HuH-7.5 (cell line): ENCODE data around the gene BTC.
A peak's percentile ranks its signal among the peaks of the same experiment; 100 is the strongest.
"Not testable (repeated sequence)": the region's sequence is repeated elsewhere in the genome, so short reads cannot be mapped to it uniquely, and the experiment has no call there.

Source experiments
- DNase-seq: peaks from one replicate; pipeline ENCODE4 v3.0.0; 2011; ENCODE audit warnings: low spot score

BTC gene

DNA sequence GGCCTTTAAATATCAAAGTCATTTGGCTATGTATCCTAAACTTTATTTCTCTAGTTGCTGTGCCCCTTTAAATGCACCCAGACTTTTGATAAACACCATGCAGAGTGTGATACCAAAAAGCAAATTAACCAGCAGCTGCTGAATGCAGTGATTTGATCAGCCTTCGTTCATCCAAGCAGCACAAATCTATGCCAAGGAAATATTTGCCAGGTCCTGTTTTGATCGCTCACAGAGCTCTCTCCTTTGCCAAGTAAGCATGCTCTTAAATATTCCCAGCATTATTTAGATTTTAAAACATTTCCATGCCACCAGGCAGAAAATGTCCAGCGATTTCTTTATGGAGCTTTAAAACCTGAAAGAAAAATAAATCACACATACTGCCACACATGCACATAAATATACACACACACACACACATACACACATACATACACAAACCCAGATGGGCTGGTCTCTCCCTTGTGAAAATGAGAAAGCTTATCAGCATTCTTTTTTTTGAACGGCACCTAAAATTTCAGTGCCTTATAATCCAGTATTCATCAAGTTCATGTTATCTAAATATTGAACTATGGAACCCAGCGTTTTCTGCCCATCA lies 35.7 kb downstream of the BTC start:
- no peak for DNase-seq

DNA sequence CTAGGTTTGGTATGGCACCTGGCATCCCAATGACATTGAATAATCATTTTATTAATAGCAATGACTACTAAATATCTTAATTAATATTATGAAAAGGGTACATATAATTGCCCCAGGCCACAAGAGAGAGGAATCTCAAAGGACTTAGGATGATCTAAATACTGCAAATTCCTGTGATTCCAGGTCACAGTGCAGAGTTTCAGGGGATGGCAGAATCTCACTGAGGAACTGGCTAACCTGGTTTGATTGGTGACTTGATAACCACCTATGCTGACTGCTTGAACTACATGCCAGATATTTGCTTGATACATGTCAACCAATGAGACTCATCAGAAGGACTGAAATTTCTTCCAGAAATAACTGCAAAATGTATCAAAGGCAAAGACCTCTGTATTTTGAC lies 37.2 kb downstream of the BTC start:
- DNase-seq = no peak

DNA sequence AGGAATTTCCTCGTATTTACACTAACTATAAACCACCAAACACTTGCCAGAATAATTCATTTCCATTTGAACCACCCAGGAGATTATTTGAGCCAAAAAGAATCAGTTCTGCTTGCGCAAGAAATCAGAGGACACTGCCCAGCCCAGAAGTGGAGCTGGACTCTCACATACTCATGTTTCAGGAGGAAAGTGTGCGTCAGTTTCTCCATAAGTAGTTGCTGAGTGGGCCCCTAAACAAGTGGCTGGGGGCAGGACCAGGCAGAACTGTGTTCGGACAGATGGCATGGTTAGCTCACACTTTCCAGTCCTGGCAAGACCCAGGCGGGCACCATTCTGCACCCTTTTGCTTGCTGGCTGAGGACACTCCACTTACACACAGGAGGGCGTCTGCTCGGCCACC lies 38.8 kb downstream of the BTC start:
- DNase-seq = no peak

DNA sequence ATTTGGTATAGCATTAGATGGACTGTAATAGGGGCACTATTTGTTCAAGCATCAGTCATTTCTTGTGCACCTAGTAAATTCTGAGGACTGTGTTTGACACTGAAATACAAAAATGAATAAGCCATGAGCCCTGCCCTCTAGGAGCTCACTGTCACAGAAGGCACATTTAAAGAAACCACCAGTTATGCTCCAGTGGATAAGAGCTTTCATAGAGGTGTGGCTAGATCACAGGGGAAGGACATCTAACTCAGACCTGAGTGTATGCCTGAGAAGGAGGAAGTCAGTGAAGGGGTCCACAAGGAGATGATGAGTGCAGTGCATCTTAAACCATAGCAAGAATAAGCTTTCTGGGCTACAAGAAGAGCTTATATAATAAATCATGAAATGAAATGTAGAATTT lies 40.1 kb downstream of the BTC start:
- no peak for DNase-seq

DNA sequence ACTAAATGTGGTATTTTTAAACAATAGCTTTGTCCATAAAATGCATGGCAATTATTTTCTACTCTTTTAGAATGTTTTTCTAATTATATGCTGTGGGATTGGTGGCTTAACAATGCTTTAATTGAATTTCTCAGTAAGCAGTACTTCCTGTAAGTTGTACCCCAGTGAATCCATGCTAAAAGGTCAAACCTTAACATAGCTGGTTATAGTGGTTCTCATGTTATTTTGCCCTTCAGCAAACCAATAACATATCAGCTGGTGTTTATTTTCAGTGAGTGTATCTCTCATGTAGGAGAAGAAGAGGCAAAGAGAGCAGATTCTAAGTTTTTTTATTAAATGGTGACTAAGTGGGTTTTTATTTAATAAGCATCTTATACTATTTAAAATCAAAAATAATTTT lies 41.5 kb downstream of the BTC start:
- DNase-seq = no peak

DNA sequence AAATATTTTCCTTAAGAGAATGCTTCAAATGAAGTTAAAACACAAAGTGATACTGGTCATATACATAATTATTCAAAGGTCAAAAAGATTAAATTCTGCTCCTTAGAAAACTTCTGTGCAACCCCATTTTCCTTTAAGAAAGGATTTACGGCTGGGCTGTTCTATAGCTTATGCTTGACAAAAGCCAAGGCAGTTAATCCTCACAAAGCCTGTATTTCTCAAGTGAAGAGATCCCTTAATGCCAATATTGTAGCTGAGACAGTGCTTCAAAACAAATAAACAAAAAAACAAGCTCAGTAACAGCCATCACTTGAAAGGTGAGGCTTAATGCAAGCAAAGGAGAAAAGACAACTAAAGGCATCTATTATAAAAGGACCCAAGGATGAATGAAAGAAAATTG lies 42.5 kb downstream of the BTC start:
- DNase-seq = no peak

DNA sequence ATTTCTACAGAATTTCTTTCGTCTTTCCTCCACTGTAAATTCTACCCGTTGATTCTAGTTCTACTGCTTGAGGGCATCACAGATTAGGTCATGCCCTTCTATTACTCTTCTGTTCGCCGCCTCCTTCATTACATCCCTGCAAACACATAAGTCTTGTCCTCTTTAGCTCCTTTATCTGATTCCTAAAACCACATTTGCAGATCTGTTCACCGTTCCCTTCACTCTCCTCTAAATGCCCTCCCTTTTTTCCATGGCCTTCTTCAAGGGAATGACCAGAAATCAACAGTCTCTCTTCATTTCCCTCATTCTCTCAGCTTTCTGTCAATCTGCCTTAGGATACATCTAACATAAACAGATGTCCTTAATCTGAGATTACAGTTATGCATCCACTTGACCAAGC lies 43.1 kb downstream of the BTC start:
- DNase-seq = no peak

DNA sequence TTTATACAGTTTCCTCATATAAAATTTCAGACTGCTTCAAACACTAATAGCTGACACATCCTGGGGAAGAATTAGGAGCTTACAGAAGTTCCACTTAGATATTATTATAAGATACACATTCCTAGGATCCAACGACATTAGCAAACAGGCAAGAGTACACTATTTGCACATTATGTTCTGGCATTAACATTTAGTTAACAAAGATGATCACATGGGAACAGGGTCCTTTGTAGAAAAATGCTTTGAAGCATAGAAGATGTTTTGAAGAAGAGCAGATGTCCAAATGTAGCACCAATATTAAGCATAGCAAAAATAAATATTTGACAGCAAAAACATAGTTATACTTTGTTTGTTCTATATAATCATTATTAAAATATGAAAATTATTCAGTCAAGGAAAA lies 52.1 kb downstream of the BTC start:
- DNase-seq = no peak

DNA sequence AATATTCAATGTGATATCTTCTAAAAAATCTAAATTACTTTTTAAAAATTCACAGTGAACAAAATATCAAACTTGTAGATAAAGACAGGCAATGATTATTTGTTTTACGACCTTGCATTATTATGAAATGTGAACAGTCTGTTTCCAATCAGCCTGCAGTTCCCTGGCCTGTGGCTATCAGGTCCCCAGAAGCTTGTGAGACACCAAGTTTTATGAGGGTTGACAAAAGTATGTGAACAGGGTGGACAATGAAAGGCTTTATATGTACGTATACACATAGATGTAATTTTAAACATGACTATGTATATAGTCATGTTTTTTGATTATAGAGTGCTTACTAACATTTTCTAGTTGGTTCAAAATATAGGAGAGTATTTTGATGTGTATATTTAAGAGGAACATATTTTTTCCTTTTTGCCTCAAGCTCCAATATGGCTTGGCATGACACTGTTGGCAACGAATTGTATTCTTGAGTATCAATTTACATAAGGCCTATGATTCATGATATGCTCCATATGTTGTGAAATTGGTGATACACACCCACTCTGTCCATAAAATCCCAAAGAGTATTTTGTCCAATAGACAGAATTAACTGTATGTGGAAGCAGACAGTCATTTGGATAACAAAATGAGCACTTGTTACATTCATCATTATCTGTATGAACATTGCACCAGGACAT lies 55.7 kb downstream of the BTC start:
- DNase-seq = no peak

DNA sequence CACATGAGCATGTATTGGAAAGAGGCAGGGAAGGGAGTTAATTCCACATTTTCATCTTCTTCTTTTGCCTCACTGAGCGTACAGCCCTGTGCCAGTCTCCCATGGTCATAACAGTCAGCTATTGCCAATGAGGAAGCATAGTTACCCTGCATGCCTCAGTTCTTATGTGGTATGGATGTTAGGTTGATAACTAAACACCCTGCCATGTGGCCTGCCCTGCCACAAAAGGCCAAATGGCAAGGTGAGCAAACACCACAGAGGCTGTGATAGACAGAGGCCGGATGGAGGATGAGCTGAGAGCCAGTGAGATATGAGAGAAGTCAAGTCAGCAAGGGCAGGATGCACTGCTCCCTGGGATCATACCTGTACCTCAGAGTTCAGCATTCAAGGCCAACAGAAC lies 59.3 kb downstream of the BTC start:
- DNase-seq = no peak

DNA sequence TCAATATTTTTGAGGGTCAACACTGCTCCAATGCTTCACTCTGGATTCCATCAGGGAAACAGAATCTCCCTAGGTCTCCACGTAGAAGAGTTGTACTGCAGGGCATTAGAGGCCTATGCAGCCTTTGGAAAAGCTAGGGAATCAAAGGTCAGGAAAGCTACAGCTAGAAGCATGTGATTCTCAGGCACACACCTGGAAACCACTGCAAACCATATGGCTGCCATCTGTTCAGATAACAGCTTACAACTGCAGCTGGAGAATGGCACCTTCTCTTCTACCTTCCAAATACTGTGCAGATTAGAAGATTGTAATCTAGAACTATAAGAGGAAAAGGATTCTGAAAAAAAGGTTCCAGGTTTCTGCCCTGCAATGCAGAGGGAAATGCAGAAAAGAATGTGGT lies 60.6 kb downstream of the BTC start:
- DNase-seq = peak; percentile 9

DNA sequence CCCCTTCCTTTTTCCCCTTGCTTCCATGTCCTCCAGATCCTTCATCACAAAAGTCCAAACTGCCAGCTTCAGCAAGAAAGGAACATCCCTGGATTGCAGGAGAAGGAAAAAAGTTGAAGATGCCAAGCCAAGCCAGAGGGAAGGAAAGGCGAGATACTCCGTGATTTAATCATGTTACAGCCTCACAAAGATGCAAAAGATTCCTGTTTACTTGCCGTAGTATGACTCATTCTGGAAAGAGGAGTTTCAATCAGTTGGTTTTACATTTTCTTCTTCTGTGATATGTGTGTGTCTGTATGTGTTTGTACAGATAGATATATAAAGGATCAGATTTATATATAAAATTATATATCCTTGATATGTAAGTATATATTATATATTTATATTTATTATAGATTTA lies 69.3 kb downstream of the BTC start:
- DNase-seq = no peak

DNA sequence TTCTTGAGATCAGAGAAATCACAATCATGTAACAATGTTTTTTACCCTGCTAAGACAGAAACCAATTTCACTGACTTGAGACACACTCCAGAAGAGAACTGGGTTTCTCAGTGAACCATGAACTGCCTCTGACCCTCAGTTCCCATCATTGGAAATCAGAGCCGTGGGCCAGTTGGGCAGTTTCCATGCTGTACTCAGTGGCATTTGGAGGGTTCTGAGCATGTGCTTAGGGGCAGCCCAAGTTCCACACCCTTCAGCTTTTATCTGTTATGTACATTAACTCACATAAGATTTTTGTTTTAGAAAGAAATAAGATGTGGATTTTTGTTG lies 77.9 kb downstream of the BTC start:
- peak; percentile 11 for DNase-seq

DNA sequence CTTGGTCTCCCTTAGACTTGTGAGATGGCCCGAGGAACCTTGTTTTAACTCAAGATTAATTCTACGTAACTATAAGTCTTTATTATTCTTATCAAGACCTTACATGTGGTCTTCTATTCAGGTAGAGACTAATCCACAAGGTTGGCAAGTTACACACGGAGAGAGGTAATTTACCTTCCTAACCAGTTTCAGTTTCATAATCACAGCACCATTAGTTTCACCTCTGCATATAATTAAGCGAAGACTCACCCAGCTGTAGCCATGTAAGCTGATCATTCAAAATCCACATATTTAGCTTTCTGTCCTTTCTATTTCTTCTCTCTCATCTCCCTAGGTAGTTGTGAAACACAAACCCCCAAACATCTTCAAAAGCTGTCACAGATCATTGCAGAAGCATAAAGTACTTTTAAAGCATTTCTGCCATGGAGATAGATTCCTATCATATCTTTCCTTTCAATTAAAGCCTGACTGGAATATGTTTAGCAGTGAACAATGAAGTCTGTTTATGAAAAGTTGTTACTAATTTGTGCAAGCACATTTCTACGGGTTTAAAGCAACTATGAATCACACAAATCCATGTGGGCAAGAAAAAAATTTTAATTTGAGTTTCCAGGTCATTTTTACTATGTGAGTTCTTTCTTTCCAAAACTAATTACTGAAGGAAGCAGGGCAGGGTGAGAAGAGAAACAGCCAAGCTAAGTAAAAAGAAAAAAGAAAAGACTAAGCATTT lies 78.5 kb downstream of the BTC start:
- DNase-seq = no peak

DNA sequence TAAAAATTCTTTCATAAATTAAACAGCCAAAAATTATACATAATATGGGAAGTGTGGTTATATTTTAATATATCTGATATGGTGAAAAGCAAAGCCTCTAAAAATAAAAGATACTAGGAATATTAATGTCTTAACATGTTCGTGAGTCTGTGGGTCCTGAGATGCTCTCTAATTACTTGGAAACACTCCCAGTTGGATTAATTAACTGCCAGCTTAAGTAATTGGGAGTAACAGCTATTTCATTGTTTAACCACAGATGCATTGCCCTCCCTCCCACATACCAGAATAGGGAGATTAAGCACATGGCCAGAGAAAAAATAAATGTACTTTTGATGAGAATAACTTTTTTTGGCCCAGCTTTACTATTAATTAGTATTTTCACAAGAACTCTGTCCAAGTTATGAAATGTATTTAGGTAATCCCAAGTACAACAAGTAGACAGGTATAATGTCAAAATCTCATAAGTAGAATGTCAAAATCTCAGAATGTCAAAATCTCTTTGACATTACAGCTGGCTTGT lies 79.7 kb downstream of the BTC start:
- DNase-seq = no peak

DNA sequence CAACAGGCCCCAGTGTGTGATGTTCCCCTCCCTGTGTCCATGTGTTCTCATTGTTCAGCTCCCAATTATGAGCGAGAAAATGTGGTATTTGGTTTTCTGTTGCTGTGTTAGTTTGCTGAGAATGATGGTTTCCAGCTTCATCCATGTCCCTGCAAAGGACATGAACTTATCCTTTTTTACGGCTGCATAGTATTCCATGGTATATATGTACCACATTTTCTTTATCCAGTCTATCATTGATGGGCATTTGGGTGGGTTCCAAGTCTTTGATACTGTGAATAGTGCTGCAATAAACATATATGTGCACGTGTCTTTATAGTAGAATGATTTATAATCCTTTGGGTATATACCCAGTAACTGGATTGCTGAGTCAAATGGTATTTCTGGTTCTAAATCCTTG lies 86.2 kb downstream of the BTC start:
- DNase-seq = not testable (repeated sequence)
